ENCODE results near the gene FGFR4.

- TF ChIP-seq, protein P1, sequence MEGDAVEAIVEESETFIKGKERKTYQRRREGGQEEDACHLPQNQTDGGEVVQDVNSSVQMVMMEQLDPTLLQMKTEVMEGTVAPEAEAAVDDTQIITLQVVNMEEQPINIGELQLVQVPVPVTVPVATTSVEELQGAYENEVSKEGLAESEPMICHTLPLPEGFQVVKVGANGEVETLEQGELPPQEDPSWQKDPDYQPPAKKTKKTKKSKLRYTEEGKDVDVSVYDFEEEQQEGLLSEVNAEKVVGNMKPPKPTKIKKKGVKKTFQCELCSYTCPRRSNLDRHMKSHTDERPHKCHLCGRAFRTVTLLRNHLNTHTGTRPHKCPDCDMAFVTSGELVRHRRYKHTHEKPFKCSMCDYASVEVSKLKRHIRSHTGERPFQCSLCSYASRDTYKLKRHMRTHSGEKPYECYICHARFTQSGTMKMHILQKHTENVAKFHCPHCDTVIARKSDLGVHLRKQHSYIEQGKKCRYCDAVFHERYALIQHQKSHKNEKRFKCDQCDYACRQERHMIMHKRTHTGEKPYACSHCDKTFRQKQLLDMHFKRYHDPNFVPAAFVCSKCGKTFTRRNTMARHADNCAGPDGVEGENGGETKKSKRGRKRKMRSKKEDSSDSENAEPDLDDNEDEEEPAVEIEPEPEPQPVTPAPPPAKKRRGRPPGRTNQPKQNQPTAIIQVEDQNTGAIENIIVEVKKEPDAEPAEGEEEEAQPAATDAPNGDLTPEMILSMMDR (conservative IDR thresholded peaks at IDR 0.05 in 1 of 2, IDR thresholded peaks at IDR 0.05 in 1 of 2; ENCODE audit: low read depth in 1 of 2, low read length in 2 of 2) = peak; percentile 91 to 94
- TF ChIP-seq EZH2 (IDR thresholded peaks at IDR 0.05; ENCODE audit: low read length, missing control alignments) = no peak
These were observed 25.1 kb downstream of the FGFR4 start for GRCh38 chr5:177111720-177112394.

All from fibroblast of lung (primary cell).